CD4-positive, alpha-beta T cell (primary cell): Measurements from ENCODE around the gene SLC1A2. TPM values are rescaled to one million over a fixed set of nuclear protein-coding genes. Genes with fewer than 3 reads are reported as not detected.

ENCODE experiments used
- ATAC-seq: fragments of 200-7000 bp; cut with Tn5 transposase; one replicate; pipeline ENCODE4 v1.10.0; 2022; ENCODE audit warnings: mild to moderate bottlenecking; ENCODE audit not compliant: poor library complexity
- CTCF ChIA-PET: fragments of 350-600 bp; sonication (Branson Sonifier 250); formaldehyde crosslinking; loops from one replicate; lab custom pipeline; 2021; ENCODE audit warnings: antibody characterized with exemption, inconsistent platforms; lab: Charles Lee
- POLR2A ChIA-PET: fragments of 350-600 bp; sonication (Branson Sonifier 250); formaldehyde crosslinking; loops from one replicate; lab custom pipeline; 2021; ENCODE audit warnings: antibody characterized with exemption, inconsistent platforms; lab: Charles Lee
- DNase-seq, 14 experiments: peaks; one replicate each; pipeline ENCODE4 v3.0.0-alpha.2; 2013 to 2020; ENCODE audit warnings: mixed read lengths in 2 of 14
- H3K27ac ChIP-seq, 2 donors: one replicate each; pipeline versions ENCODE4 v1.5.1 to v1.7.0; 2013; ENCODE audit warnings: low read length in 2 of 2, low read depth in 1 of 2, mild to moderate bottlenecking in 1 of 2
- H3K27me3 ChIP-seq, 2 experiments: 1 replicate in 1 of 2; 2 replicates in 1 of 2; pipeline versions ENCODE4 v1.6.1 to v1.7.0; 2013; ENCODE audit warnings: low read length in 2 of 2, control low read depth in 1 of 2, mild to moderate bottlenecking in 1 of 2, moderate library complexity in 1 of 2; ENCODE audit not compliant: insufficient read depth in 2 of 2, control insufficient read depth in 1 of 2
- H3K36me3 ChIP-seq: one replicate; pipeline ENCODE4 v1.6.1; 2013; ENCODE audit warnings: low read length, control low read depth; ENCODE audit not compliant: insufficient read depth
- H3K4me1 ChIP-seq: one replicate; pipeline ENCODE4 v1.6.1; 2013; ENCODE audit warnings: low read length, control low read depth; ENCODE audit not compliant: insufficient read depth
- H3K4me3 ChIP-seq: one replicate; pipeline ENCODE4 v1.5.1; 2013; ENCODE audit warnings: mild to moderate bottlenecking, low read length, moderate library complexity
- H3K9me3 ChIP-seq, 2 experiments: 1 replicate in 1 of 2; 2 replicates in 1 of 2; pipeline versions ENCODE4 v1.6.1 to v1.7.0; 2013; ENCODE audit warnings: low read length in 2 of 2, mild to moderate bottlenecking in 2 of 2, control low read depth in 1 of 2, moderate library complexity in 1 of 2; ENCODE audit not compliant: control insufficient read depth in 1 of 2, insufficient read depth in 1 of 2
- H3K27ac Mint-ChIP-seq: one replicate; pipeline ENCODE4 v1.8.0; 2020; ENCODE audit warnings: mixed read lengths
- H3K27me3 Mint-ChIP-seq: one replicate; pipeline ENCODE4 v1.8.0; 2021; ENCODE audit warnings: mixed read lengths
- H3K36me3 Mint-ChIP-seq: one replicate; pipeline ENCODE4 v1.8.0; 2021; ENCODE audit warnings: low read depth, mixed read lengths
- H3K4me1 Mint-ChIP-seq: one replicate; pipeline ENCODE4 v1.8.0; 2021; ENCODE audit warnings: low read depth, mixed read lengths
- H3K4me3 Mint-ChIP-seq: one replicate; pipeline ENCODE4 v1.8.0; 2020; ENCODE audit warnings: mild to moderate bottlenecking, mixed read lengths
- H3K9me3 Mint-ChIP-seq: one replicate; pipeline ENCODE4 v1.8.0; 2020; ENCODE audit warnings: mixed read lengths
- intact Hi-C, 2 experiments: fragments of 100-400 bp; cut with DNase I in 1 of 2; cut with micrococcal nuclease in 1 of 2; formaldehyde crosslinking; loops; one replicate each; pipeline versions ENCODE4 v1.15.1 to v1.9.0; 2023 to 2025; cut with DNase I, micrococcal nuclease
- polyA plus RNA-seq, 2 donors: library from polyadenylated mRNA; unstranded; fragments of 120-200 nt; gene quantifications; one replicate each; pipeline ENCODE4 v1.2.1, GENCODE V29; 2013
- total RNA-seq, 174 experiments: library from RNA in 2 of 174; stranded (reverse) in 2 of 174; gene quantifications; one replicate each; pipeline ENCODE4 v1.2.3 and lab custom pipeline; 2021 to 2026
- TF ChIP-seq, protein P1 (sequence below): fragments of 200-600 bp; IDR thresholded peaks from one replicate; pipeline ENCODE4 v1.8.0; 2022; ENCODE audit warnings: antibody characterized with exemption, mild to moderate bottlenecking

The SLC1A2 gene
- total RNA-seq, result not detected
- polyA plus RNA-seq (2013, experiment 1 of 2), result 0.09 TPM
- polyA plus RNA-seq (2013, experiment 2 of 2), result 0.08 TPM
- 0 to 1.0 (median 0.13) reads per million in 172 experiments for total RNA-seq (lab: John Stamatoyannopoulos, UW)

DNA sequence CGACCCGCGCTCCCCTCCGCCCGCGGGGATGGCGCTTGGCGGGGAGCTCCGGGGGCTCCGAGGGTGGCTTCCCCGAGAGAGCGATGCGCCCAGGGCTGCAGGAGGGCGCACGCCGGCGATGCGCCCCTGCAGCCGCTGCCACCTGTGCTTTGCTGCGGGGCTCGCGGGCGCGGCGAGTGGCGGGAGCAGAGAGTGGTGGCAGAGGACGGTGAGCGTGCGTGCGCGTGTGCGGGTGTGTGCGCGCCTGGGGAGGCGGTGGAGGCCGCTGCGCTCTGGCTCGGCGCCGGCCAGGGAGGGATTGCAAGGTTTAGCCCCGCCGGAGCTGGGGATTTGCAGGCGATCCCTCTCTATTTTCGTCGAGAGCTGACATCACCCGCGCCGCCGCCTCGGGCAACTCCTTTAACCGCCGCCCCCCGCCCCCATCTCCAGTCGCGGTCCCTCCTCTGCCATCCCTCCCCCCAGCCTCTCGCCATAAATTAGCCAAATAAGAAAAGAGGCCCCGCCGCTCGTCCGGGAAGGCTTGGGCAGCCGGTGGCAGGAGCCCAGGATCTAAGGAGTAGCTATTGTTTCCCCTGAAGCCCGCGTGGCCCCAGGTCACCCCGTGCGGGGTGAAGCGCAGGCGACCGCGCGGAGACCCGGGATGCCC is at the start of gene SLC1A2:
Gene SLC1A2 (minus strand): TSS at position 375 of the 646 bp plus-strand sequence. CDS start 592 bp downstream, outside the sequence.
- Histone ChIP-seq H3K36me3 (no peaks in the 10 kb centered on the region), H3K27ac (no peak within 1 kb of the TSS), H3K4me1 (peaks cover 20% of the 10 kb centered on the region), H3K27me3 (peaks cover 50 to 94% of the 10 kb centered on the region in 2 experiments), H3K9me3 (peaks cover 0 to 6% of the 10 kb centered on the region in 2 experiments), H3K4me3 (no peak within 1 kb of the TSS)
- Mint-ChIP-seq H3K4me3 (peak within 1 kb of the TSS; percentile 62), H3K27ac (no peak within 1 kb of the TSS), H3K36me3 (no peaks in the 10 kb centered on the region), H3K9me3 (no peaks in the 10 kb centered on the region), H3K27me3 (peaks cover 93% of the 10 kb centered on the region), H3K4me1 (no peaks in the 10 kb centered on the region)
- DNase-seq, result no peak
- intact Hi-C loops, result loop anchor here in 1 of 2 experiments (10.0 kb wide), 1 partner anchor 915 kb away; no protein-coding TSS in a partner anchor
- ChIA-PET POLR2A (no interaction called here), CTCF (interaction anchor here (1.6 kb wide), 1 partner anchor 9 kb away, joined by 3 read pairs; no protein-coding TSS in a partner anchor)
- no peak for ATAC-seq
- TF ChIP-seq, protein P1, sequence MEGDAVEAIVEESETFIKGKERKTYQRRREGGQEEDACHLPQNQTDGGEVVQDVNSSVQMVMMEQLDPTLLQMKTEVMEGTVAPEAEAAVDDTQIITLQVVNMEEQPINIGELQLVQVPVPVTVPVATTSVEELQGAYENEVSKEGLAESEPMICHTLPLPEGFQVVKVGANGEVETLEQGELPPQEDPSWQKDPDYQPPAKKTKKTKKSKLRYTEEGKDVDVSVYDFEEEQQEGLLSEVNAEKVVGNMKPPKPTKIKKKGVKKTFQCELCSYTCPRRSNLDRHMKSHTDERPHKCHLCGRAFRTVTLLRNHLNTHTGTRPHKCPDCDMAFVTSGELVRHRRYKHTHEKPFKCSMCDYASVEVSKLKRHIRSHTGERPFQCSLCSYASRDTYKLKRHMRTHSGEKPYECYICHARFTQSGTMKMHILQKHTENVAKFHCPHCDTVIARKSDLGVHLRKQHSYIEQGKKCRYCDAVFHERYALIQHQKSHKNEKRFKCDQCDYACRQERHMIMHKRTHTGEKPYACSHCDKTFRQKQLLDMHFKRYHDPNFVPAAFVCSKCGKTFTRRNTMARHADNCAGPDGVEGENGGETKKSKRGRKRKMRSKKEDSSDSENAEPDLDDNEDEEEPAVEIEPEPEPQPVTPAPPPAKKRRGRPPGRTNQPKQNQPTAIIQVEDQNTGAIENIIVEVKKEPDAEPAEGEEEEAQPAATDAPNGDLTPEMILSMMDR, result no peak

DNA sequence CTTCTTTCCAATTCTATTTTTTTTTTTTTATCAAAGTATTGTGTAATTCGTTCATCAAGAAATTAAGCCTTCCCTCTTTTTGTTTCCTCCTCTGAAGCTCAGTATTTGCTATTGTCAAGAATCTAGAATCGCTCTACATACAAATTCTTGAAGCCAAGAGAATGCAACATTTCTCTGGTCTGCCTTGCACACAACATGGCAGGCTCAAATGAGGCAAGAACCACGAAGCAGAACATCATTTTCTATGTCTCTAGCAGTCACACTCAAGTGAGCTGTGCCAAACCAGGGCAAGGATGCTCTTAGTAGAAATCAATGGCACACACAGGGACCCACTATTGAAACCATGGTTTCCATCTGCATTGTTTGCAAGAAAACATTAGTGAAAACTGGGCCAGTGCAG is 46.7 kb upstream of the SLC1A2 start:
- Histone ChIP-seq H3K27ac (no peak overlapping the region), H3K4me1 (no peaks in the 10 kb centered on the region), H3K27me3 (peaks cover 0 to 3% of the 10 kb centered on the region in 2 experiments), H3K36me3 (no peaks in the 10 kb centered on the region), H3K9me3 (peaks cover 0 to 4% of the 10 kb centered on the region in 2 experiments), H3K4me3 (no peak overlapping the region)
- TF ChIP-seq, protein P1, result no peak
- DNase-seq (no peak), ATAC-seq (no peak)
- Mint-ChIP-seq H3K36me3 (no peaks in the 10 kb centered on the region), H3K27me3 (peaks cover 59% of the 10 kb centered on the region), H3K9me3 (no peaks in the 10 kb centered on the region), H3K4me3 (no peak overlapping the region), H3K4me1 (no peaks in the 10 kb centered on the region), H3K27ac (no peak overlapping the region)
- intact Hi-C loops, result no loop called here
- ChIA-PET POLR2A (no interaction called here), CTCF (no interaction called here)

DNA sequence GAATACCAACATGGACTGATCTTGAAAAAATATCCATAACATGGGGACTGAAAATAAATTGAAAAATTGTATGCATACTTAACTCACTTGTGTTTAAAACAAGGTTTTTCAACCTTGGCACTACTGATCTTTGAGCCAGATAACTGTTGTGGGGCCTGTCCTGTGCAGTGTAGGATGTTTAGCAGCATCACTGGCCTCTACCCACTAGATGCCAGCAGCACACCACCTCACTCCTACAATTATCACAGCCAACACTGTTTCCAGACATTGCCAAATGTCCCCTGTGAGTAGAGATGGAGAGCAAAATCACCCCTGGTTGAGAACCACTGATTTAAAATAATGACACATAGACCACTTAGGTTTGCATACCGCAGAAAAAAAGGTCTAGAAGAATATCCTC is 45.0 kb upstream of the SLC1A2 start:
- no peaks in the 10 kb centered on the region for H3K9me3 ChIP-seq
- no peak for ATAC-seq
- ChIA-PET POLR2A (no interaction called here), CTCF (no interaction called here)
- no peak for DNase-seq
- H3K27ac ChIP-seq, result no peak overlapping the region
- no peaks in the 10 kb centered on the region for H3K4me1 ChIP-seq
- no peaks in the 10 kb centered on the region for H3K36me3 ChIP-seq
- Mint-ChIP-seq H3K9me3 (no peaks in the 10 kb centered on the region), H3K36me3 (no peaks in the 10 kb centered on the region), H3K4me3 (no peak overlapping the region), H3K27me3 (peaks cover 65% of the 10 kb centered on the region), H3K4me1 (no peaks in the 10 kb centered on the region), H3K27ac (no peak overlapping the region)
- no peak overlapping the region for H3K4me3 ChIP-seq
- H3K27me3 ChIP-seq, result no peaks in the 10 kb centered on the region
- intact Hi-C loops, result no loop called here
- TF ChIP-seq, protein P1, result no peak
